ENCODE measurements around the gene CMSS1.

CMSS1 gene

DNA sequence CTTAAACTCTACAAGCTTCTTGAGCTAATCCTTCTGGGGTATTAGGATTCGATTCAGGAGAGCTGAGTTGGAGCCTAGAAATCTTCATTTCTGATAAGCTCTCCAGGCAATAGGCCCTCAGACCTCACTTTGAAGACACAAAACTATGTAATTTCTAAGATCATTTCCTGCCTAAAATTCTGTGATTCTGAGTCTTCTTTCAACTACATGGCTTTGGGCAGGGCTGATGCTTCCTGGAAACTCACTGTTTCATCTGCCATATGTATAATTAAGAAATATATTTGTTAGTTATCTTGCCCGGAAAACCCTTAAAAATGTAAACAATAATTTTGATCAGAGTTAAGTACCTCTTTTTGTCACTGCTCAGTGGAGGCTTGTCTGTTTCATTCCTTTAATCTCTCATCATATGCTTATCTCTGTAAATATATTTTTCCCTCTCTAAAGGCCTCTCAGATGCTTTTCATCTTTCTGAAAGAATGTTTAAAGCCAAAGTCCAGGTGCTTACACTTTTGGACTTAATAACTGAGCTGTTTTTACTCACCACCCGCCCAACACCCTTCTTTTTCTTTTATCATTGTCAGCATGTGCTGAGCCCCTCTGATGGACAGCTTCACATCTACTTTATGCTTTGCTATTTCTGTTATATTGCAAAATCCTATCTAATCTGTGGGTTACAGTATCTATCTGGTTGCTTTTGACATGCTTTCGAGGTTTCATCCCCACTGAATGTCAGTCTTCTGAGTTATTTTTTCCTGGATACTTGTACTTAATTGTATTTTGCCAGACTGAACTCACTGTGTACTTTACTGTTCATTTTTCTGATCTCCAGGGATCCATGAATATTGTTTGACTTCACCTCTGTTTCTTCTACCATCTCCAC, 258.4 kb downstream of the CMSS1 start:
- POLR2A ChIA-PET = no interaction called here
- CTCF ChIA-PET = interaction anchor here (1.0 to 4.8 kb wide), 11 partner anchors 8 to 244 kb away, joined by 3 to 31 read pairs (median 4); no protein-coding TSS in a partner anchor
- DNase-seq (ENCODE audit: extremely low spot score) = no peak
- TF ChIP-seq, protein P1, sequence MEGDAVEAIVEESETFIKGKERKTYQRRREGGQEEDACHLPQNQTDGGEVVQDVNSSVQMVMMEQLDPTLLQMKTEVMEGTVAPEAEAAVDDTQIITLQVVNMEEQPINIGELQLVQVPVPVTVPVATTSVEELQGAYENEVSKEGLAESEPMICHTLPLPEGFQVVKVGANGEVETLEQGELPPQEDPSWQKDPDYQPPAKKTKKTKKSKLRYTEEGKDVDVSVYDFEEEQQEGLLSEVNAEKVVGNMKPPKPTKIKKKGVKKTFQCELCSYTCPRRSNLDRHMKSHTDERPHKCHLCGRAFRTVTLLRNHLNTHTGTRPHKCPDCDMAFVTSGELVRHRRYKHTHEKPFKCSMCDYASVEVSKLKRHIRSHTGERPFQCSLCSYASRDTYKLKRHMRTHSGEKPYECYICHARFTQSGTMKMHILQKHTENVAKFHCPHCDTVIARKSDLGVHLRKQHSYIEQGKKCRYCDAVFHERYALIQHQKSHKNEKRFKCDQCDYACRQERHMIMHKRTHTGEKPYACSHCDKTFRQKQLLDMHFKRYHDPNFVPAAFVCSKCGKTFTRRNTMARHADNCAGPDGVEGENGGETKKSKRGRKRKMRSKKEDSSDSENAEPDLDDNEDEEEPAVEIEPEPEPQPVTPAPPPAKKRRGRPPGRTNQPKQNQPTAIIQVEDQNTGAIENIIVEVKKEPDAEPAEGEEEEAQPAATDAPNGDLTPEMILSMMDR (IDR thresholded peaks at IDR 0.05; ENCODE audit: control extremely low read depth, extremely low read depth, low read depth, missing control alignments) = no peak

DNA sequence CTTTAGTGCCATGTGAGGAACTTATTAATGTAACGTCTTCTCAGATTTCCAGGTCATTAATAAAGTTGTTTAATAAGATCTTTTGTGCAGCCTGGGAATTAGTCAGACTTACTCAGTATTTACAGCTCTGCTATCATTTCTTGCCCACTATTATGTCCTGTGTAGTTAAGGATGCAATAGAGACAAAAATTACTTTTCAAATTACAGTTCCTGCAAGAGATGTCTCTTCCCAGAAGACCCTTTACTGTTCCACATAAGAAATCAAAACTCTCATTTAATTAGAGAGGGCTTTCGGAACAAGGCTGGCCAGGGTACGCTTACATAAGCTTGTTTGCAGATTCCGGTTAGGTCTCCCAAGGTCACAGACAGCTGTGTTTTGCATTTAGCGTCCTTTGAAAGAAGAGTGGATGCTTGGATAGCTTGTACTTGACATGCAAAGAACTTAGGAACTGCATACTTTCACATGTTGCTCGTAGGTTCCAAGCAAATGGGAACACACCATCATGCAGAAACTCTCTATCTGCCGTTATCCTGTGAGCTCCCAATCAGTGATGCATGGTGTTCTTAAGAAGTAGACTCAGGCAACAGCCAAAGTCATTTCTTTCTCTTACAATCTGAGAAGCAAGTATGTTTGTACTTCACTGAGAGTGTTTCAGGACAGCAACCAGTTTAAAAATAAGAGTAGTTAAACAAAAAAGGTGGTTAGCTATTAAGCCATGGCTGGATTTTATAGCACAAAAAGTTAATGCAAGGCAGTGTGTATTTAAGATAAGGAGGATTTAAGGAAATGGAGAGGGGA, 259.3 kb downstream of the CMSS1 start:
- ChIA-PET CTCF (interaction anchor here (1.0 to 4.8 kb wide), 7 partner anchors 8 to 245 kb away, joined by 3 to 31 read pairs (median 4); no protein-coding TSS in a partner anchor), POLR2A (no interaction called here)
- no peak for DNase-seq (ENCODE audit: extremely low spot score)
- TF ChIP-seq, protein P1 (IDR thresholded peaks at IDR 0.05; ENCODE audit: control extremely low read depth, extremely low read depth, low read depth, missing control alignments) = no peak

DNA sequence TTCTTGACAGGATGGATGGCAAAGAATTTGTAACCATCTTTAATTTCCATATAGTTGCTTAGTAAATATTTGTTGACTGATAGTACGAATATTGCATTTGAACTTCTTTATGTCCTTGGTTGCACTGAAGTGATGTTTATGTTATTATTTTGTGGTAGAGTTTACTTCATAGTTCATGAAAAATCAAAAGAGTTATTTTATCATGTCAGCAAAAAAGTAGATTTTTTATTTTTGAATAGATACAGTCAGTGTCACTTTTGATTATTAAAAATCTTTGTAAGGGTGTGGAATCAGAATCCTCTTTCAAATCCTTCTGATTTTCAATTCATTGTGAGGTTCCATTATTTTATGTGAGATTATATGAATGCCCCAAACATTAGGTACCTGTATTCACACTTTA, 261.7 kb downstream of the CMSS1 start:
- POLR2A ChIA-PET = no interaction called here
- CTCF ChIA-PET = interaction anchor here (0.9 to 2.7 kb wide), 3 partner anchors 11 to 32 kb away, joined by 3 to 11 read pairs (median 7); no protein-coding TSS in a partner anchor
- DNase-seq (ENCODE audit: extremely low spot score) = no peak
- TF ChIP-seq, protein P1 (IDR thresholded peaks at IDR 0.05; ENCODE audit: control extremely low read depth, extremely low read depth, low read depth, missing control alignments) = no peak

DNA sequence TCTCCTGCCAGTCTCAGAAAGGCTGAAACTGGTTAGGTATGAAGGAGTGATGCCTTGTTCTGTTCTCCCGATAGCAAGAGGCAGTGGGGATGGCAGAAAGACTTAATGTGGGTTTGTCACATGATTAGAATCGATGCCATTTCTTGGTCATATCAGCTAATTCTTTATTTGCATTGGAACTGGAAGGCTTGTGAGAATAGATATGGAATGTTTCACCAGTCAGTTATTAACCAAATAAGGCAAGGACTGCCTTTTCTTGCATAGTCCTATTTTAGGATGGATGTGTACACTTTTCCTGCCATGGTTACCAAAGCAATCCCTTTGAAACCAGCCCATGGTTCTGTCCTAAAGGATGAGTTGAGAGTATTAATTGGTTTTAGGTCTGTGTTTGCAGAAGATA, 262.9 kb downstream of the CMSS1 start:
- ChIA-PET CTCF (interaction anchor here (1.0 to 1.9 kb wide), 3 partner anchors 9 to 23 kb away, joined by 4 to 7 read pairs (median 4); no protein-coding TSS in a partner anchor), POLR2A (no interaction called here)
- no peak for DNase-seq (ENCODE audit: extremely low spot score)
- TF ChIP-seq, protein P1 (IDR thresholded peaks at IDR 0.05; ENCODE audit: control extremely low read depth, extremely low read depth, low read depth, missing control alignments) = no peak

DNA sequence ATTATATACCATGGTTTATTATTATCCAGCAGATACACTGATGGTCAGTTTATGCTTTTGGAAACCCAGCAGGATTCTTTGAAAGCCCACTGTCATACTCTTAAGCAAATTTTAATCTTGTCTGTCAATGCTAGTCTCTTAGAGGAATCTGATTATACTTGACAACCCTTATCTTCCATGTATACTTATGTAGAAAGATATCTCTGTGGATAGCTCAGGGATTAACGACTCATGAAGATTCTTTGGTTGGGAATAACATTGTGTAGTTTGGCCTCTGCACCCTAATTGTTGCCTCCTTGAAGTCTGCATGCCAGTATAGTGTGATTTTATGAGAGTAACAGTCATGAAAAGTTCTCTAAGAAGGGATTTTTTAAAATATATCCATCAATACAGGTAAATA, 263.6 kb downstream of the CMSS1 start:
- TF ChIP-seq, protein P1 (IDR thresholded peaks at IDR 0.05; ENCODE audit: control extremely low read depth, extremely low read depth, low read depth, missing control alignments) = no peak
- ChIA-PET CTCF (interaction anchor here (1.9 kb wide), 1 partner anchor 23 kb away, joined by 4 read pairs; no protein-coding TSS in a partner anchor), POLR2A (no interaction called here)
- DNase-seq (ENCODE audit: extremely low spot score) = no peak

DNA sequence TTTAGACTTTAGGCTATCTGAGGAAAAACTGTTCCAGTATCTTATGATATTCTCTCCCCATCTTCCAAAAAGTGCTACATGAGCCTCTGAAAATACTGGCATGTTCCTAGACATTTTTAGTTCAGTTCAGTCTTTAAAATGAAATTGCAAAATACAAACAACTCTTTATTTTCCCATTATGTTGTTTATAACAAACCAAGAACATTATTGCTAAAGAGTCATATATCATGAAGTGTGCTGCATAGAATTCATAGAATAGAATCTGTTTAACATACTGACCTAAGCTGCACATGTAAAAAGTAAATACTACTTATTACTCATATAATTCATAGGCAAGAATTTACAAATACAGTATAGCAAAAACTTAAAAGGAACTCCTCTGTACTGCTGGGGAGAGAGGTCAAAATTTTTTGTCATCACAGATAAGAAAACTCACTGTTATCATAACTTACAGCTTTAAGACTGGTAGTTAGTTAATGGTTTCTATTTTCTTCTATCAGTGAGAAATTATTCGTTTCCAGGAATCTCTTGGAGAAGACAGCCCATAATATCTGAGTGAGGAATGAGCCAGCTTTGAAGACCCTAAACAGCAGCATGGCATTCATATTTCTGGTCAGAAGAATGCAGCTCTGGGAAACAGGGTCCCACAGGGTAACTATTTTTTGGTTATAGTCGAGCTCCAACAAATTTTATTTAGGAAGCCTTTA, 264.5 kb downstream of the CMSS1 start:
- TF ChIP-seq, protein P1 (IDR thresholded peaks at IDR 0.05; ENCODE audit: control extremely low read depth, extremely low read depth, low read depth, missing control alignments) = no peak
- ChIA-PET CTCF (interaction anchor here (1.0 to 1.9 kb wide), 4 partner anchors 9 to 24 kb away, joined by 3 to 5 read pairs (median 4); no protein-coding TSS in a partner anchor), POLR2A (no interaction called here)
- DNase-seq (ENCODE audit: extremely low spot score) = no peak
